GM19238 (cell line): Measurements from ENCODE around the gene MC4R.

ENCODE experiments used
- DNase-seq: peaks from one replicate; pipeline ENCODE4 v3.0.0; 2011; ENCODE audit warnings: low spot score; ENCODE audit not compliant: insufficient read length

Gene MC4R

GRCh38 chr18:60329131-60329530, 43.4 kb downstream of the MC4R start:
- no peak for DNase-seq

- DNase-seq, result no peak
Observed at GRCh38 chr18:60327880-60328279, 44.7 kb downstream of the MC4R start.

GRCh38 chr18:60322591-60322990, 50.0 kb downstream of the MC4R start:
- DNase-seq, result no peak
